Suprapubic skin (tissue), 3 donors: ENCODE measurements around the gene HS3ST3B1.

Experiments
- CTCF ChIP-seq, 2 donors: fragments of 200-600 bp in 1 of 2; fragments of 450-650 bp in 1 of 2; sonication (generic) in 1 of 2; IDR thresholded peaks; one replicate each; pipeline ENCODE4 v1.5.1; 2016 to 2019; ENCODE audit warnings: antibody characterized with exemption in 2 of 2, mild to moderate bottlenecking in 1 of 2, moderate library complexity in 1 of 2
- EP300 ChIP-seq: sonication (generic); formaldehyde crosslinking; IDR thresholded peaks from one replicate; pipeline ENCODE4 v1.6.1; 2017; ENCODE audit warnings: antibody characterized with exemption

DNA sequence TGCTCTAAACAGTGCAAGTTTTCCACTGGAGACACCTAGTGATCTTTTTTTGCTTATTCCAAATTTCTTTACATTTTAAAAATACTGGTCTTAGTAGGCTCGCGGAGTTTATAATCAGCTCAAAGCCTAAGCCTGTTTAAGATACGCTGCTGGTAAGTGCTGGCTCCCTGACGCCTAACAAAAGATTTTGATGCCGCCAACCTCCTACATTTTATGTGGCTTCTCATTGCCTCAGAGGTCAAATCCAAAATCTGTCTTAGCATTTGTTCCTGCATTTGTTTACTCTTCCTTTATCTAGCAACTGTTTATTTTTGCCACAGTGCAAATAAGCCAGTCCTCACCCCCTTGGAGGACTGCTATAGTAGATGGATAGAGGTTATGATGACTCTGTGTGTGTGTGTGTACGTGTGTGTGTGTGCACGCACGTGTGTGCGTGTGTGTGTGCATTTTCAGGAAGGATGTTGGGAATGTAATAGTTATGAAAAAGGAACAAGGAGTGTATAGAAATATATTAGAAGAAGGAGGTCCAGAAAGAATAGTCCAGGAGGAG, 24.8 kb downstream of the HS3ST3B1 start:
- no peak for TF ChIP-seq CTCF (IDR thresholded peaks at IDR 0.05)
- no peak for TF ChIP-seq EP300
